ENCODE data around the gene RND1.

RND1 gene

DNA sequence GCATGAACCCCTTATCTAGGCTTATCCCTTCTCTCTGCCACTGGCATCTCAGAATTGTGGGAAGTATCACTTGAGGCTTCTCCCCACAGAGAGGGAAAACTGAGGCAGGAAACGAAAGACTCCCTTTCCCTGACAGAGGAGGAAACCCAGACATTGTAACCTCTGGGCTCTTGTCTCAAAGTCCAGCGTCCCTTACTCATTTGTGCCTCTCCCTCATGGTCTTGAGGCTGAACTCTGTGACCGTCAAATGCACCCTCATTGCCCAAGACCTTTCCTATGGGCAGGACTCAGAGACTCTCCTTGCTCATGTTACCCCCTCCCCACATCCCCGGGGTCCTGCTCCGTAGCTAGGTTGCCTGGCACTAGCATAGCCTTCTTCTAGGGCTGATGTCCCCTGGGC lies 43.5 kb downstream of the RND1 start:
- TF ChIP-seq, protein P1, sequence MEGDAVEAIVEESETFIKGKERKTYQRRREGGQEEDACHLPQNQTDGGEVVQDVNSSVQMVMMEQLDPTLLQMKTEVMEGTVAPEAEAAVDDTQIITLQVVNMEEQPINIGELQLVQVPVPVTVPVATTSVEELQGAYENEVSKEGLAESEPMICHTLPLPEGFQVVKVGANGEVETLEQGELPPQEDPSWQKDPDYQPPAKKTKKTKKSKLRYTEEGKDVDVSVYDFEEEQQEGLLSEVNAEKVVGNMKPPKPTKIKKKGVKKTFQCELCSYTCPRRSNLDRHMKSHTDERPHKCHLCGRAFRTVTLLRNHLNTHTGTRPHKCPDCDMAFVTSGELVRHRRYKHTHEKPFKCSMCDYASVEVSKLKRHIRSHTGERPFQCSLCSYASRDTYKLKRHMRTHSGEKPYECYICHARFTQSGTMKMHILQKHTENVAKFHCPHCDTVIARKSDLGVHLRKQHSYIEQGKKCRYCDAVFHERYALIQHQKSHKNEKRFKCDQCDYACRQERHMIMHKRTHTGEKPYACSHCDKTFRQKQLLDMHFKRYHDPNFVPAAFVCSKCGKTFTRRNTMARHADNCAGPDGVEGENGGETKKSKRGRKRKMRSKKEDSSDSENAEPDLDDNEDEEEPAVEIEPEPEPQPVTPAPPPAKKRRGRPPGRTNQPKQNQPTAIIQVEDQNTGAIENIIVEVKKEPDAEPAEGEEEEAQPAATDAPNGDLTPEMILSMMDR (IDR thresholded peaks at IDR 0.05; ENCODE audit: low read length, missing control alignments), result no peak
- no peak for DNase-seq (ENCODE audit: low read depth)
- no peak overlapping the region for H3K4me3 ChIP-seq (replicated peaks; ENCODE audit: low read depth, low read length)

- TF ChIP-seq, protein P1 (IDR thresholded peaks at IDR 0.05; ENCODE audit: low read length, missing control alignments), result no peak
- no peak for DNase-seq (ENCODE audit: low read depth)
These were observed 45.5 kb downstream of the RND1 start for GRCh38 chr12:48819986-48820725.

GRCh38 chr12:48818831-48819590 lies 46.7 kb downstream of the RND1 start:
- DNase-seq (ENCODE audit: low read depth), result no peak
- peak overlapping the region; percentile 69 for H3K4me3 ChIP-seq (replicated peaks; ENCODE audit: low read depth, low read length)
- TF ChIP-seq, protein P1 (IDR thresholded peaks at IDR 0.05; ENCODE audit: low read length, missing control alignments), result no peak

More at GRCh38 chr12:48819986-48820725, 45.5 kb downstream of the RND1 start:
- H3K4me3 ChIP-seq (replicated peaks; ENCODE audit: low read depth, low read length), result no peak overlapping the region

DNA sequence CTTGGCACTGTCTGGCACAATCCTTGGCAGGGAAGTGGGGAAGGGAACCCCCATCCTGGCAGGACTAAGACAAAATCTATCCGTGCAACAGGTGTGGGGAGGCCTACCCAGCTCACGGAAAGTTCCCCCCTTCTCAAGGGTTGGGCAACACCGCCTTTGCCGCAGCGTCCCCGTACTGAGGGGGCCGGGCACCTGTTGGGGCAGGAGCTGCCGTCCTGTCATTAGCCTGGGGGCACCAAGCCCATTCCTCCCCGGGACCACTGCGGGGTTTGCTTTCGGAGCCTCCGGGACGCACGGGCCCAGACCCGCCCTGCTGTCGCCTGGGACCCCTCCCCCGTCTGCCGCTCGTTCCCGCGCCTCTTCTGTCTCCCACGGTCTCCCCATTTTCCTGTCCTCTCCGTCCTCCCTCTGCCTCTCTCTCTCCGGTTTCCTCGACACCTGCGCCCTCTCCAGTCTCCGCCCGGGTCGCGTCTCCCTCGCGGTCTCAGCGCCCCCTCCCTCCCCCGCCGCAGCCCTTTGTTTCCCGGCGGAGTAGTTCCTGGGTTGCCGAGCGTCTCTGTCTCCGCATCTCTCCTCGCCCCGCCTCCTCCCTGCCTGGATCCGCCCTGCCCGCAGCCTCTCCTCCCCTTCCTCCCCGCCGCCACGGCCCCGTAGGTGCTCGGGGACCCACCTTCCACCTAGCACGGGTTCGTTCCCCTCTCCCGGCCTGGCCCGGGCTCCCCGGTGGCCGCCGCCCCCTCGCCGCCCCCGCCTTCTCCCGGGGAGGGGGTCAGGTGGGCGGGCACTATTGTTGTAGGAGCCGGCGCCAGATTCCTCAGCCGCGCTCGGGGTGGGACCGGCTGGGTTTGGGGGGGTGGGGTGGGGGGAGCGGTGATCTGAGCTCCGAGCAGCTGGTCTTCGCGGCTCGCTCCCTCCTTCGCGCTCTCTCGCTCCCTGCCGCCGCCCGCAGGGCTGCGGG lies 47.5 kb downstream of the RND1 start, which contains the start of gene CACNB3:
Gene CACNB3 (plus strand): TSS at position 624 of the 958 bp plus-strand sequence. CDS start 434 bp downstream, outside the sequence.
- peak within 1 kb of the TSS; percentile 69 for H3K4me3 ChIP-seq (replicated peaks; ENCODE audit: low read depth, low read length)
- TF ChIP-seq, protein P1 (IDR thresholded peaks at IDR 0.05; ENCODE audit: low read length, missing control alignments), result no peak
- DNase-seq (ENCODE audit: low read depth), result peak; percentile 48

- TF ChIP-seq, protein P1 (IDR thresholded peaks at IDR 0.05; ENCODE audit: low read length, missing control alignments), result no peak
- peak overlapping the region; percentile 85 for H3K4me3 ChIP-seq (replicated peaks; ENCODE audit: low read depth, low read length)
- DNase-seq (ENCODE audit: low read depth), result no peak
These were observed 49.4 kb downstream of the RND1 start for GRCh38 chr12:48816143-48816854.

Measured in fibroblast of pulmonary artery (primary cell).